ENCODE data around the gene FAM3D.

The FAM3D gene

DNA sequence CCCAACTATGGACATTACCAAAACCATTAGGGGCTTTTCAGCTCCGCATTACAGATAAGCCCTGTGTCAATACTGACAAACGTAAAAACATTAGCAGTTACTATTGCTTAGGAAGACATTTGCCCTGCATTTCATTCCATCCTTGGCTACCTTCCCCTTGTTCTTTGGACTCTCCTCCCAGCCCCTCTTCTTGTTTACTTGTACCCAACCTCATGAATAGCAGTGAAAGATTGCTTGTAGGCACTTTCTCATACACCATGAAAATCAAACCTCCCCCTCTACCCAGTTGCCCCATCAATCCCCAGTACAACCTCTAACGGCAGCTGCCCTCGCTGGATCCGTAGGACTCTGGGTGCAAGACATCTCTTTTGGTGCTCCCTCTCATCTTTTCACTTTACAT, 72.5 kb downstream of the FAM3D start:
- Histone ChIP-seq H3K27ac (replicated peaks) (no peak overlapping the region), H3K27me3 (ENCODE audit: insufficient read depth, poor library complexity, severe bottlenecking) (peaks cover 11% of the 10 kb centered on the region), H3K4me3 (replicated peaks; ENCODE audit: insufficient read depth, low read length) (no peak overlapping the region)
- no peak for DNase-seq (ENCODE audit: low read depth in 1 of 2, low spot score in 1 of 2)
- TF ChIP-seq POLR2AphosphoS5 (IDR thresholded peaks at IDR 0.05; ENCODE audit: low read depth) (no peak), SPI1 (IDR thresholded peaks at IDR 0.05; ENCODE audit: borderline replicate concordance, low read depth) (no peak), GABPA (IDR thresholded peaks at IDR 0.05; ENCODE audit: low read depth) (no peak)
- TF ChIP-seq, protein P1, sequence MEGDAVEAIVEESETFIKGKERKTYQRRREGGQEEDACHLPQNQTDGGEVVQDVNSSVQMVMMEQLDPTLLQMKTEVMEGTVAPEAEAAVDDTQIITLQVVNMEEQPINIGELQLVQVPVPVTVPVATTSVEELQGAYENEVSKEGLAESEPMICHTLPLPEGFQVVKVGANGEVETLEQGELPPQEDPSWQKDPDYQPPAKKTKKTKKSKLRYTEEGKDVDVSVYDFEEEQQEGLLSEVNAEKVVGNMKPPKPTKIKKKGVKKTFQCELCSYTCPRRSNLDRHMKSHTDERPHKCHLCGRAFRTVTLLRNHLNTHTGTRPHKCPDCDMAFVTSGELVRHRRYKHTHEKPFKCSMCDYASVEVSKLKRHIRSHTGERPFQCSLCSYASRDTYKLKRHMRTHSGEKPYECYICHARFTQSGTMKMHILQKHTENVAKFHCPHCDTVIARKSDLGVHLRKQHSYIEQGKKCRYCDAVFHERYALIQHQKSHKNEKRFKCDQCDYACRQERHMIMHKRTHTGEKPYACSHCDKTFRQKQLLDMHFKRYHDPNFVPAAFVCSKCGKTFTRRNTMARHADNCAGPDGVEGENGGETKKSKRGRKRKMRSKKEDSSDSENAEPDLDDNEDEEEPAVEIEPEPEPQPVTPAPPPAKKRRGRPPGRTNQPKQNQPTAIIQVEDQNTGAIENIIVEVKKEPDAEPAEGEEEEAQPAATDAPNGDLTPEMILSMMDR (IDR thresholded peaks at IDR 0.05; ENCODE audit: insufficient read depth, low read length), result no peak
- TF ChIP-seq, protein P2, sequence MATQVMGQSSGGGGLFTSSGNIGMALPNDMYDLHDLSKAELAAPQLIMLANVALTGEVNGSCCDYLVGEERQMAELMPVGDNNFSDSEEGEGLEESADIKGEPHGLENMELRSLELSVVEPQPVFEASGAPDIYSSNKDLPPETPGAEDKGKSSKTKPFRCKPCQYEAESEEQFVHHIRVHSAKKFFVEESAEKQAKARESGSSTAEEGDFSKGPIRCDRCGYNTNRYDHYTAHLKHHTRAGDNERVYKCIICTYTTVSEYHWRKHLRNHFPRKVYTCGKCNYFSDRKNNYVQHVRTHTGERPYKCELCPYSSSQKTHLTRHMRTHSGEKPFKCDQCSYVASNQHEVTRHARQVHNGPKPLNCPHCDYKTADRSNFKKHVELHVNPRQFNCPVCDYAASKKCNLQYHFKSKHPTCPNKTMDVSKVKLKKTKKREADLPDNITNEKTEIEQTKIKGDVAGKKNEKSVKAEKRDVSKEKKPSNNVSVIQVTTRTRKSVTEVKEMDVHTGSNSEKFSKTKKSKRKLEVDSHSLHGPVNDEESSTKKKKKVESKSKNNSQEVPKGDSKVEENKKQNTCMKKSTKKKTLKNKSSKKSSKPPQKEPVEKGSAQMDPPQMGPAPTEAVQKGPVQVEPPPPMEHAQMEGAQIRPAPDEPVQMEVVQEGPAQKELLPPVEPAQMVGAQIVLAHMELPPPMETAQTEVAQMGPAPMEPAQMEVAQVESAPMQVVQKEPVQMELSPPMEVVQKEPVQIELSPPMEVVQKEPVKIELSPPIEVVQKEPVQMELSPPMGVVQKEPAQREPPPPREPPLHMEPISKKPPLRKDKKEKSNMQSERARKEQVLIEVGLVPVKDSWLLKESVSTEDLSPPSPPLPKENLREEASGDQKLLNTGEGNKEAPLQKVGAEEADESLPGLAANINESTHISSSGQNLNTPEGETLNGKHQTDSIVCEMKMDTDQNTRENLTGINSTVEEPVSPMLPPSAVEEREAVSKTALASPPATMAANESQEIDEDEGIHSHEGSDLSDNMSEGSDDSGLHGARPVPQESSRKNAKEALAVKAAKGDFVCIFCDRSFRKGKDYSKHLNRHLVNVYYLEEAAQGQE (IDR thresholded peaks at IDR 0.05; ENCODE audit: insufficient replicate concordance, low read depth), result no peak

- no peak overlapping the region for H3K4me3 ChIP-seq (replicated peaks; ENCODE audit: insufficient read depth, low read length)
- DNase-seq (ENCODE audit: low read depth in 1 of 2, low spot score in 1 of 2), result no peak
- peaks cover 18% of the 10 kb centered on the region for H3K27me3 ChIP-seq (ENCODE audit: insufficient read depth, poor library complexity, severe bottlenecking)
- no peak overlapping the region for H3K27ac ChIP-seq (replicated peaks)
- TF ChIP-seq, protein P2 (IDR thresholded peaks at IDR 0.05; ENCODE audit: insufficient replicate concordance, low read depth), result no peak
- TF ChIP-seq GABPA (IDR thresholded peaks at IDR 0.05; ENCODE audit: low read depth), result no peak
- no peak for TF ChIP-seq POLR2AphosphoS5 (IDR thresholded peaks at IDR 0.05; ENCODE audit: low read depth)
- TF ChIP-seq, protein P1 (IDR thresholded peaks at IDR 0.05; ENCODE audit: insufficient read depth, low read length), result no peak
- TF ChIP-seq SPI1 (IDR thresholded peaks at IDR 0.05; ENCODE audit: borderline replicate concordance, low read depth), result no peak
These were observed 74.8 kb downstream of the FAM3D start for GRCh38 chr3:58591517-58592510.

GRCh38 chr3:58588030-58588614, 78.5 kb downstream of the FAM3D start:
- no peak for DNase-seq (ENCODE audit: low read depth in 1 of 2, low spot score in 1 of 2)
- no peak overlapping the region for H3K27ac ChIP-seq (replicated peaks)

More at GRCh38 chr3:58588030-58588614, 78.5 kb downstream of the FAM3D start:
- peaks cover 36% of the 10 kb centered on the region for H3K27me3 ChIP-seq (ENCODE audit: insufficient read depth, poor library complexity, severe bottlenecking)
- TF ChIP-seq, protein P1 (IDR thresholded peaks at IDR 0.05; ENCODE audit: insufficient read depth, low read length), result no peak
- TF ChIP-seq, protein P2 (IDR thresholded peaks at IDR 0.05; ENCODE audit: insufficient replicate concordance, low read depth), result peak; percentile 97
- H3K4me3 ChIP-seq (replicated peaks; ENCODE audit: insufficient read depth, low read length), result no peak overlapping the region

All from HL-60 (cell line).